Measurements from ENCODE around the gene UQCR10.

The UQCR10 gene

DNA sequence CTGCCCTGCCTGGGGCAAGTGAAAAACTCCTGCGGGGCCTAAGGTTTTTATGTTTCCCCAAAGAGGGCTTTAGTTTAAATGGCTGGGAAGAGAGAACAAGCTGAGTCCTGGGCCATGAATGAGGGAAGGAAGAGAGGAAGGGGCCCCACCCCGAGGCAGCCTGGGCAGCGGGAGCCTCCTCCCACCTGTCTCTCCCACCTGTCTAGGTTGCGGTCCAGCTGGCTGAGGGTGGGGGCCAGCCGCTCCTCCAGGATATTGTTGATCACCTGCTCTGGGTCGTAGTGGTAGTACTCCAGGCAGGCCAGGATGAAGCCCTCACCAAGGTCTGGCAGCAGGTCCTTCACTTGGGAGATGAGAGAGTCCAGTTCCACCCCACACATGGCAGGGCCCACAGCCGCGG is 34.6 kb downstream of the UQCR10 start:
- Histone ChIP-seq H3K4me3 (ENCODE audit: low read depth, low read length) (no peak overlapping the region), H3K27me3 (replicated peaks) (no peaks in the 10 kb centered on the region), H3K36me3 (replicated peaks) (peaks cover 72% of the 10 kb centered on the region), H3K27ac (no peak overlapping the region)
- TF ChIP-seq, protein P1, sequence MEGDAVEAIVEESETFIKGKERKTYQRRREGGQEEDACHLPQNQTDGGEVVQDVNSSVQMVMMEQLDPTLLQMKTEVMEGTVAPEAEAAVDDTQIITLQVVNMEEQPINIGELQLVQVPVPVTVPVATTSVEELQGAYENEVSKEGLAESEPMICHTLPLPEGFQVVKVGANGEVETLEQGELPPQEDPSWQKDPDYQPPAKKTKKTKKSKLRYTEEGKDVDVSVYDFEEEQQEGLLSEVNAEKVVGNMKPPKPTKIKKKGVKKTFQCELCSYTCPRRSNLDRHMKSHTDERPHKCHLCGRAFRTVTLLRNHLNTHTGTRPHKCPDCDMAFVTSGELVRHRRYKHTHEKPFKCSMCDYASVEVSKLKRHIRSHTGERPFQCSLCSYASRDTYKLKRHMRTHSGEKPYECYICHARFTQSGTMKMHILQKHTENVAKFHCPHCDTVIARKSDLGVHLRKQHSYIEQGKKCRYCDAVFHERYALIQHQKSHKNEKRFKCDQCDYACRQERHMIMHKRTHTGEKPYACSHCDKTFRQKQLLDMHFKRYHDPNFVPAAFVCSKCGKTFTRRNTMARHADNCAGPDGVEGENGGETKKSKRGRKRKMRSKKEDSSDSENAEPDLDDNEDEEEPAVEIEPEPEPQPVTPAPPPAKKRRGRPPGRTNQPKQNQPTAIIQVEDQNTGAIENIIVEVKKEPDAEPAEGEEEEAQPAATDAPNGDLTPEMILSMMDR (IDR thresholded peaks at IDR 0.05; ENCODE audit: low read depth, low read length, missing control alignments) = no peak
- in situ Hi-C loops (cut with HindIII; ENCODE audit: low pct_ligation_motif_present, low sequenced_read_pairs) = no loop called here
- DNase-seq = no peak

DNA sequence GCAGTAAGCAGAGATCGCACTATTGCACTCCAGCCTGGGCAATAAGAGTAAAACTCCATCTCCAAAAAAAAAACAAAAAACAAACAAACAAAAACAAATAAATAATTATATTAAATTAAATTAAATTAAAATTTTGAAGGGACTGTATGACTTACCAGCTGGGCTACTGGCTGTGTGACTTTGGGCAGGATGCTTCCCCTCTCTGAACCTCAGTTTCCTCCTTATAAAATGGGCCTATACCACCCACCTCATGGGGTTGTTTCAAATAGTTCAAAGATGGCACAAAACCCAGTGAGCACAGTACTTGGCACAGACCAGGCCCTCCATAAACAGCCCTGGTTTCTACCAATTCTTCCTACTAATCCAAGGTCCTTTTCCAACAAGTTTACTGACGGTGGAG is 36.0 kb downstream of the UQCR10 start:
- H3K36me3 ChIP-seq (replicated peaks) = peaks cover 72% of the 10 kb centered on the region
- no peak overlapping the region for H3K27ac ChIP-seq
- no peaks in the 10 kb centered on the region for H3K27me3 ChIP-seq (replicated peaks)
- TF ChIP-seq, protein P1 (IDR thresholded peaks at IDR 0.05; ENCODE audit: low read depth, low read length, missing control alignments) = no peak
- no peak for DNase-seq
- no peak overlapping the region for H3K4me3 ChIP-seq (ENCODE audit: low read depth, low read length)
- in situ Hi-C loops (cut with HindIII; ENCODE audit: low pct_ligation_motif_present, low sequenced_read_pairs) = no loop called here

DNA sequence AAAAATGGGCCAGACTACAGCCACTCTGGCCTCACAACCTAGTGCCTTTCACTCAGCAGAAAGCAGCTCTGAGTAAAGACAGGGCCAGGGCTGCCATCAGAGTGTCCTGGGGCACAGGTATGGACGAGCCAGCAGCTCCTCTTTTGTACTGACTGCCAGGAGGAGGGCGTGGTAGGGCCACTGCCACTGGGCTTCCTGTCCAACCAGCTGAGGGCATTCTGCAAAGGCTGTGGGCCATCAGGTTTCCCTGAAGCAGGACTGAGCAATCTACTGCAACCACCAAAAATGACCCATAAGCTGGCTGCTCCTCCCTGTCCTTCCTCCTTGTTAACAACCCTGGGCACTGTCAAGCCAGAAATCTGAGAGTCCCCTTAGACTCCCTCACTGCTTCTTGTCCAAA is 37.8 kb downstream of the UQCR10 start:
- Histone ChIP-seq H3K36me3 (replicated peaks) (peaks cover 60% of the 10 kb centered on the region), H3K27me3 (replicated peaks) (no peaks in the 10 kb centered on the region), H3K4me3 (ENCODE audit: low read depth, low read length) (no peak overlapping the region), H3K27ac (no peak overlapping the region)
- DNase-seq = no peak
- TF ChIP-seq, protein P1 (IDR thresholded peaks at IDR 0.05; ENCODE audit: low read depth, low read length, missing control alignments) = no peak
- in situ Hi-C loops (cut with HindIII; ENCODE audit: low pct_ligation_motif_present, low sequenced_read_pairs) = no loop called here

DNA sequence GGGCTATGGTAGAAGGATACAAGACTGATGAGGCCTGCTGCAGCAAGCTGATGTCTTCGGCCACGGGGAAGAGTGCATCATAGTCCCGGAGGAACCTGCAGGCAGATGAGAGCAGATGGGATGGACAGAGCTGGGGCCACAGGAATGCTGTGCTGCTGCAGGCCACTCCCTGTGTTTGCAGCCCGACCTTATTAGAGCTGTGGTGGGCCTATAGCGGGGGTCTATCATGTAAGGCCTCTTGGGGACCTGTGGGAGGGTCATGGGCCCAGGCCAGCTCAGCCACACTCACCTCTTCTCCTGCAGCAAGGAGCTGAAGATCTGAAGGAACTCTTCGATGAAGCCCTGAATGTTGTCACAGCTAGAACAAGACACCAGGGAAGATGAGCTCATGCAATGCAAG is 39.0 kb downstream of the UQCR10 start:
- TF ChIP-seq, protein P1 (IDR thresholded peaks at IDR 0.05; ENCODE audit: low read depth, low read length, missing control alignments) = no peak
- in situ Hi-C loops (cut with HindIII; ENCODE audit: low pct_ligation_motif_present, low sequenced_read_pairs) = no loop called here
- H3K27me3 ChIP-seq (replicated peaks) = no peaks in the 10 kb centered on the region
- H3K27ac ChIP-seq = no peak overlapping the region
- DNase-seq = no peak
- H3K36me3 ChIP-seq (replicated peaks) = peaks cover 60% of the 10 kb centered on the region
- H3K4me3 ChIP-seq (ENCODE audit: low read depth, low read length) = no peak overlapping the region

DNA sequence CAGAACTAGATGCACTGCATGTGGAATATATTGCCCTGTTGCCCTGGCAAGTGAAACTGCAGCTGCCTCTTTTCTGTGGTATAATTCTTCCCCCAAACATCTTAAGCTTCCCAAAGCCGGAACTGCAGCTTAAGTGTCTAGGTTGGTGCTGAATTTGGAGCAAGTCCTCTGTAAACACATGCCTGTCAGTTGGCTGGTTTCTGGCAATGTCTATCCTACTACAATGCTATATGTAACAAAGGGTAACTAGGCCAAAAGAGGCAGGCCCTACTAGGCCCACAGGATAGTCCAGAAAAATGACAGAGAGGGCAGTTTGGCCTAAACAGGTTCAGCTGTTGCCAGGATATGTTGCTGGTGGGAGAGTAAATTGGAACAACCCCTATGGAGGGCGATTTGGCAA is 43.0 kb downstream of the UQCR10 start:
- no peak for DNase-seq
- TF ChIP-seq, protein P1 (IDR thresholded peaks at IDR 0.05; ENCODE audit: low read depth, low read length, missing control alignments) = no peak
- H3K36me3 ChIP-seq (replicated peaks) = peaks cover 66% of the 10 kb centered on the region
- H3K27me3 ChIP-seq (replicated peaks) = no peaks in the 10 kb centered on the region
- no peak overlapping the region for H3K27ac ChIP-seq
- no peak overlapping the region for H3K4me3 ChIP-seq (ENCODE audit: low read depth, low read length)
- in situ Hi-C loops (cut with HindIII; ENCODE audit: low pct_ligation_motif_present, low sequenced_read_pairs) = no loop called here

DNA sequence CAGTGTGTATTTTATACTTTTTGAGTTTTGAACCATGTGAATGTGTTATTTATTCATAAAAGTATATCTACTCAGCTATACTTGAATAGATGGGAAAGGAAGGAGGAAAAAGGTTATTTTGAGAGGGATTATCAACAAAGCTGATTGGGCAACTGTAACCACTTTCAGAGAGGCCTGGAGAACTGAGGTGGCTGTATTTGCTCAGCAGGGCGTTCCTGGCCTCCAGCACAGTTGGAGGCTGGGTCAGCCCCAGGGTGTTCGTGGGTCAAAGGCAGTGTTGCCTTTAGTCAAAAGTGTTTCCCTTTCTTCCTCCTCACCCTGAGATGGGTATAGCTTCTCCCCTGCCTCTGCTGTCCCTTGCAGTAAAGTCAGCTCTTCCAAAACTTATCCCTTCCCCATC is 44.2 kb downstream of the UQCR10 start:
- Histone ChIP-seq H3K36me3 (replicated peaks) (peaks cover 62% of the 10 kb centered on the region), H3K27ac (no peak overlapping the region), H3K4me3 (ENCODE audit: low read depth, low read length) (no peak overlapping the region), H3K27me3 (replicated peaks) (no peaks in the 10 kb centered on the region)
- no peak for DNase-seq
- TF ChIP-seq, protein P1 (IDR thresholded peaks at IDR 0.05; ENCODE audit: low read depth, low read length, missing control alignments) = no peak
- in situ Hi-C loops (cut with HindIII; ENCODE audit: low pct_ligation_motif_present, low sequenced_read_pairs) = no loop called here
